MCF 10A (cell line): Measurements from ENCODE around the gene AP1S3. TPM values are rescaled to one million over a fixed set of nuclear protein-coding genes. Genes with fewer than 3 reads are reported as not detected.

Experiments used
- BruUV-seq: library from RNA; stranded (reverse); fragments of 400-500 nt; replicated peaks from 2 replicates; lab custom pipeline; 2021; lab: Mats Ljungman, UMichigan
- CTCF ChIA-PET: fragments of 300-600 bp; sonication (Branson Sonifier 250); formaldehyde crosslinking; extraction: SDS; loops from one replicate; lab custom pipeline; 2021; ENCODE audit warnings: antibody characterized with exemption, inconsistent platforms; lab: Yijun Ruan, JAX
- POLR2A ChIA-PET: fragments of 300-600, 350-650 bp; sonication (Branson Sonifier 250); formaldehyde crosslinking; extraction: SDS; loops from one replicate; lab custom pipeline; 2020; ENCODE audit warnings: antibody characterized with exemption, inconsistent platforms; lab: Yijun Ruan, JAX
- DNase-seq: peaks from one replicate; pipeline ENCODE4 v3.0.0-alpha.2; 2018; ENCODE audit not compliant: unreplicated experiment
- H3K27ac Mint-ChIP-seq: one replicate; pipeline ENCODE4 v1.8.0; 2022; ENCODE audit warnings: mild to moderate bottlenecking, low read depth, mixed read lengths; ENCODE audit not compliant: unreplicated experiment
- H3K27me3 Mint-ChIP-seq: one replicate; pipeline ENCODE4 v1.8.0; 2022; ENCODE audit warnings: mixed read lengths; ENCODE audit not compliant: insufficient read depth, unreplicated experiment
- H3K36me3 Mint-ChIP-seq: one replicate; pipeline ENCODE4 v1.8.0; 2022; ENCODE audit warnings: mild to moderate bottlenecking, moderate library complexity, mixed read lengths; ENCODE audit not compliant: insufficient read depth, unreplicated experiment
- H3K4me1 Mint-ChIP-seq: one replicate; pipeline ENCODE4 v1.8.0; 2022; ENCODE audit warnings: mixed read lengths; ENCODE audit not compliant: insufficient read depth, unreplicated experiment
- H3K4me3 Mint-ChIP-seq: one replicate; pipeline ENCODE4 v1.8.0; 2022; ENCODE audit warnings: mild to moderate bottlenecking, moderate library complexity, mixed read lengths; ENCODE audit not compliant: unreplicated experiment
- H3K9me3 Mint-ChIP-seq: one replicate; pipeline ENCODE4 v1.8.0; 2022; ENCODE audit warnings: mixed read lengths; ENCODE audit not compliant: unreplicated experiment
- intact Hi-C: fragments of 100-400 bp; cut with micrococcal nuclease; formaldehyde crosslinking; loops from 2 replicates; pipeline ENCODE4 v1.14.1; 2022
- total RNA-seq: library from RNA; stranded (reverse); gene quantifications from 2 replicates; pipeline ENCODE4 v1.2.3, GENCODE V29; 2022
- TF ChIP-seq, protein P1 (sequence below): fragments of 200-600 bp; IDR thresholded peaks from one replicate; pipeline ENCODE4 v1.8.0; 2022; ENCODE audit warnings: antibody characterized with exemption, mild to moderate bottlenecking; ENCODE audit not compliant: unreplicated experiment

Gene AP1S3
- total RNA-seq, 1 experiment from 2014 or later: 57.7 TPM

DNA sequence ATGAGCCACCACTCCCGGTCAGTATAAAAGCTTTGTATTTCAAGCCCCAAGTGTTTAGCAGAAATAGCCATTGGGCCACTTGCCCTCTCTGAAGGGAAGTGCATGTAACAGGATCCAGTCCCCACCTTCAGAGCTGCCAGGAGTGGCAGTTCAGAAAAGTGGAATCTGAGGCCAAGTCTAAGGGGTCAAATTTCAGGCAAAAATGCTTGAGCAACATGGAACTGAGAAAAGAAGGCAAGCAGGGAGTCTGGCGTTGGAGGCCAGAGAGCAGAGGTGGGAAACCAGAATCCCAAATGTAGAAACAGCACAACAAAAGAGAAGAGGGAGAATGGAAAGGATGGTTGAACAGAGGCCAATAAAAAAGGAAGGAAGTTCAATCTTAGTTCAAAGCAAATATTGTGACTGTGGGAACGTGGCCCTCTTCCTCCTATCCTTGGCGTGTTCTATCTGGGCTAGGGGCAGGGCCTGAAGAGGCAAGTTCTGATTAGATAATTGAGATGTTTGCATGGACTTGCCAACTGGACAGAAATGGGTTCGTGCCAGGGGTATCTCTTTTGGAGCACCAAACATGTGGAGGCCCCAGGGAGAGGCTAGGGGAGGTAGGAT lies 102.2 kb downstream of the AP1S3 start:
- Mint-ChIP-seq H3K4me1 (peaks cover 19% of the 10 kb centered on the region), H3K27ac (no peak overlapping the region), H3K4me3 (no peak overlapping the region), H3K9me3 (peaks cover 8% of the 10 kb centered on the region), H3K27me3 (no peaks in the 10 kb centered on the region), H3K36me3 (no peaks in the 10 kb centered on the region)
- BruUV-seq: no TSS peak
- intact Hi-C loops: no loop called here
- peak; percentile 33 for DNase-seq
- TF ChIP-seq, protein P1, sequence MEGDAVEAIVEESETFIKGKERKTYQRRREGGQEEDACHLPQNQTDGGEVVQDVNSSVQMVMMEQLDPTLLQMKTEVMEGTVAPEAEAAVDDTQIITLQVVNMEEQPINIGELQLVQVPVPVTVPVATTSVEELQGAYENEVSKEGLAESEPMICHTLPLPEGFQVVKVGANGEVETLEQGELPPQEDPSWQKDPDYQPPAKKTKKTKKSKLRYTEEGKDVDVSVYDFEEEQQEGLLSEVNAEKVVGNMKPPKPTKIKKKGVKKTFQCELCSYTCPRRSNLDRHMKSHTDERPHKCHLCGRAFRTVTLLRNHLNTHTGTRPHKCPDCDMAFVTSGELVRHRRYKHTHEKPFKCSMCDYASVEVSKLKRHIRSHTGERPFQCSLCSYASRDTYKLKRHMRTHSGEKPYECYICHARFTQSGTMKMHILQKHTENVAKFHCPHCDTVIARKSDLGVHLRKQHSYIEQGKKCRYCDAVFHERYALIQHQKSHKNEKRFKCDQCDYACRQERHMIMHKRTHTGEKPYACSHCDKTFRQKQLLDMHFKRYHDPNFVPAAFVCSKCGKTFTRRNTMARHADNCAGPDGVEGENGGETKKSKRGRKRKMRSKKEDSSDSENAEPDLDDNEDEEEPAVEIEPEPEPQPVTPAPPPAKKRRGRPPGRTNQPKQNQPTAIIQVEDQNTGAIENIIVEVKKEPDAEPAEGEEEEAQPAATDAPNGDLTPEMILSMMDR: no peak
- ChIA-PET CTCF (interaction anchor here (0.6 to 5.4 kb wide), 4 partner anchors 8 to 60 kb away, joined by 3 to 28 read pairs (median 6); no protein-coding TSS in a partner anchor), POLR2A (interaction anchor here (0.6 to 1.9 kb wide), 4 partner anchors 10 to 61 kb away, joined by 3 to 7 read pairs (median 4); no protein-coding TSS in a partner anchor)

GRCh38 chr2:223734346-223734745 lies 103.0 kb downstream of the AP1S3 start:
- CTCF ChIA-PET: interaction anchor here (1.8 kb wide), 1 partner anchor 27 kb away, joined by 8 read pairs; no protein-coding TSS in a partner anchor
- BruUV-seq: no TSS peak
- H3K27me3 Mint-ChIP-seq: no peaks in the 10 kb centered on the region

GRCh38 chr2:223732346-223732745 lies 105.0 kb downstream of the AP1S3 start:
- peaks cover 19% of the 10 kb centered on the region for H3K4me1 Mint-ChIP-seq
- TF ChIP-seq, protein P1: no peak
- peaks cover 8% of the 10 kb centered on the region for H3K9me3 Mint-ChIP-seq
- H3K36me3 Mint-ChIP-seq: no peaks in the 10 kb centered on the region
- BruUV-seq: no TSS peak
- H3K4me3 Mint-ChIP-seq: no peak overlapping the region
- ChIA-PET CTCF (interaction anchor here (0.5 to 1.4 kb wide), 6 partner anchors 9 to 918 kb away, joined by 3 to 7 read pairs (median 4); no protein-coding TSS in a partner anchor), POLR2A (interaction anchor here (0.7 to 1.1 kb wide), 2 partner anchors 23 to 438 kb away, joined by 3 read pairs; no protein-coding TSS in a partner anchor)
- intact Hi-C loops: loop anchor here (1.0 kb wide), 1 partner anchor 23 kb away; no protein-coding TSS in a partner anchor
- H3K27me3 Mint-ChIP-seq: no peaks in the 10 kb centered on the region
- no peak for DNase-seq
- H3K27ac Mint-ChIP-seq: no peak overlapping the region

More at GRCh38 chr2:223734346-223734745, 103.0 kb downstream of the AP1S3 start:
- POLR2A ChIA-PET: interaction anchor here (0.6 to 1.4 kb wide), 3 partner anchors 11 to 207 kb away, joined by 3 read pairs; no protein-coding TSS in a partner anchor
- no peak for DNase-seq
- Mint-ChIP-seq H3K36me3 (no peaks in the 10 kb centered on the region), H3K27ac (no peak overlapping the region), H3K4me1 (peaks cover 19% of the 10 kb centered on the region), H3K9me3 (peaks cover 8% of the 10 kb centered on the region), H3K4me3 (no peak overlapping the region)
- TF ChIP-seq, protein P1: no peak
- intact Hi-C loops: no loop called here

GRCh38 chr2:223731503-223731902 lies 105.9 kb downstream of the AP1S3 start:
- no TSS peak for BruUV-seq
- Mint-ChIP-seq H3K9me3 (peaks cover 8% of the 10 kb centered on the region), H3K4me1 (peaks cover 16% of the 10 kb centered on the region), H3K4me3 (no peak overlapping the region), H3K27ac (no peak overlapping the region), H3K27me3 (no peaks in the 10 kb centered on the region), H3K36me3 (no peaks in the 10 kb centered on the region)
- intact Hi-C loops: no loop called here
- TF ChIP-seq, protein P1: no peak
- POLR2A ChIA-PET: interaction anchor here (0.6 to 0.7 kb wide), 2 partner anchors 41 to 437 kb away, joined by 3 read pairs; no protein-coding TSS in a partner anchor
- CTCF ChIA-PET: interaction anchor here (0.5 to 1.6 kb wide), 6 partner anchors 8 to 151 kb away, joined by 3 to 6 read pairs (median 3); no protein-coding TSS in a partner anchor
- no peak for DNase-seq
